Ectodermal cell (in vitro differentiated cells): ENCODE data around the gene ESR2.

Source experiments
- H3K27ac ChIP-seq: 2 replicates; pipeline ENCODE4 v1.7.0; 2013; ENCODE audit warnings: mild to moderate bottlenecking, low read depth, low read length; ENCODE audit not compliant: insufficient read depth, poor library complexity, severe bottlenecking
- H3K27me3 ChIP-seq: 2 replicates; pipeline ENCODE4 v1.7.0; 2013; ENCODE audit warnings: mild to moderate bottlenecking, low read length; ENCODE audit not compliant: insufficient read depth, control insufficient read depth, poor library complexity, severe bottlenecking
- H3K36me3 ChIP-seq: one replicate; pipeline ENCODE4 v1.7.0; 2013; ENCODE audit warnings: low read length; ENCODE audit not compliant: control insufficient read depth, insufficient read depth
- H3K4me1 ChIP-seq: one replicate; pipeline ENCODE4 v1.7.0; 2013; ENCODE audit warnings: low read length; ENCODE audit not compliant: control insufficient read depth, insufficient read depth
- H3K4me3 ChIP-seq: 2 replicates; pipeline ENCODE4 v1.7.0; 2013; ENCODE audit warnings: low read depth, low read length, control low read depth; ENCODE audit not compliant: insufficient read depth
- H3K9me3 ChIP-seq: 2 replicates; pipeline ENCODE4 v1.7.0; 2013; ENCODE audit warnings: mild to moderate bottlenecking, low read length, moderate library complexity; ENCODE audit not compliant: control insufficient read depth
- WGBS, 2 experiments: methylation state at CpG; one replicate each; pipeline ENCODE4 v1.1.7; 2013; ENCODE audit warnings: missing lambda C conversion rate in 2 of 2; 5-methylcytosine and 5-hydroxymethylcytosine counted together

Gene ESR2

DNA sequence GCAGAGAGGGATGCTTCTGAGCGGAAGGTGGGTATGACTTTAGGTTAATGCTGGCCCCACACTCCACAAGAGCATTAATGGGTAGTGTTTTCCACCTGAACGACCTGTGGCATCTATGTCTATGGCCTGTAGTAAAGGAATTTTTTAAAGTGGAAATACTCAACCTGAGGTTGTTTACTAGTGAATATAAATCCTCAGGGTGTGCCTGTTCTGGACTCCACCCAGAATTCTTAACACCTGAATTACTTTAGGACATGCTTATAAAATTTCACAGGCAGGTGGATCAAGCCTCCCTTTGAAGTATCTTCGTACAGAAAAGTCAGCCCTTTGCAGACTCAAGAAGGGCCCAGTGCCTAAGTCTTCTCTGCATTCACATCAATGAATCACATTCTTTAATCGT lies 196.1 kb downstream of the ESR2 start:
- no peaks in the 10 kb centered on the region for H3K4me1 ChIP-seq
- no peak overlapping the region for H3K4me3 ChIP-seq
- peaks cover 8% of the 10 kb centered on the region for H3K36me3 ChIP-seq
- WGBS, 2 experiments, result 96 to 97% methylated on average over 4 of the region's 4 CpGs
- H3K27ac ChIP-seq, result no peak overlapping the region
- no peaks in the 10 kb centered on the region for H3K9me3 ChIP-seq
- H3K27me3 ChIP-seq, result no peaks in the 10 kb centered on the region

- H3K4me1 ChIP-seq, result no peaks in the 10 kb centered on the region
- H3K36me3 ChIP-seq, result peaks cover 15% of the 10 kb centered on the region
- 91% methylated on average over 2 to 3 of the region's 3 CpGs for whole genome bisulfite sequencing, 2 experiments
These were observed 198.6 kb downstream of the ESR2 start for GRCh38 chr14:64095620-64096019.

DNA sequence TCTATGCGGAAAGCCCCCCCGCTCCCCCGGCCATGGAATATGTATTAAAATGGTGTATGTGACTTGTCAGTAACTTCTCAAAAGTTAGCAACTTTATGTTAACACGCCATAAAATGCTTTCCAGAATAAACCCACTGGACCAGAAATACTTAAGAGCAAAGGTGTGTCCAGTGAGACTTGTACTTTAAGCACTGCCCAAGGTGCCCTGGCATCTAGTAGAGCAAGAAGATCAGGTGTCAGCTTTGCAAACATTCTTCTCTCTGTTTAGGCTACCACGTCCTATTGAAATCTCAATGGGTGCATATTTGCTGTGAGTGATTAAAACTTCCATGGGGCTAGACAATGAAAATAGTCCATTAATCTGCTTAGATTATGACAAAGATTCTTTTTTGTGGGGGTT lies 201.2 kb downstream of the ESR2 start:
- Histone ChIP-seq H3K4me3 (no peak overlapping the region), H3K9me3 (no peaks in the 10 kb centered on the region), H3K27me3 (no peaks in the 10 kb centered on the region), H3K27ac (no peak overlapping the region), H3K4me1 (peaks cover 8% of the 10 kb centered on the region), H3K36me3 (peaks cover 11% of the 10 kb centered on the region)
- 77 to 97% methylated on average over 2 to 5 of the region's 5 CpGs for WGBS, 2 experiments

More at GRCh38 chr14:64095620-64096019, 198.6 kb downstream of the ESR2 start:
- Histone ChIP-seq H3K9me3 (no peaks in the 10 kb centered on the region), H3K4me3 (no peak overlapping the region), H3K27me3 (no peaks in the 10 kb centered on the region), H3K27ac (no peak overlapping the region)

GRCh38 chr14:64092338-64092737 lies 201.8 kb downstream of the ESR2 start:
- no peak overlapping the region for H3K4me3 ChIP-seq
- 90 to 95% methylated on average over 2 to 4 of the region's 4 CpGs for WGBS, 2 experiments
- peaks cover 8% of the 10 kb centered on the region for H3K4me1 ChIP-seq
- H3K27me3 ChIP-seq, result no peaks in the 10 kb centered on the region
- H3K9me3 ChIP-seq, result no peaks in the 10 kb centered on the region
- H3K36me3 ChIP-seq, result peaks cover 14% of the 10 kb centered on the region
- H3K27ac ChIP-seq, result no peak overlapping the region

GRCh38 chr14:64091217-64091616 lies 203.0 kb downstream of the ESR2 start:
- no peak overlapping the region for H3K27ac ChIP-seq
- H3K4me1 ChIP-seq, result peaks cover 8% of the 10 kb centered on the region
- no peak overlapping the region for H3K4me3 ChIP-seq
- WGBS, 2 experiments, result 87 to 100% methylated on average over 1 of the region's 1 CpG
- H3K36me3 ChIP-seq, result peaks cover 10% of the 10 kb centered on the region
- no peaks in the 10 kb centered on the region for H3K27me3 ChIP-seq
- no peaks in the 10 kb centered on the region for H3K9me3 ChIP-seq

DNA sequence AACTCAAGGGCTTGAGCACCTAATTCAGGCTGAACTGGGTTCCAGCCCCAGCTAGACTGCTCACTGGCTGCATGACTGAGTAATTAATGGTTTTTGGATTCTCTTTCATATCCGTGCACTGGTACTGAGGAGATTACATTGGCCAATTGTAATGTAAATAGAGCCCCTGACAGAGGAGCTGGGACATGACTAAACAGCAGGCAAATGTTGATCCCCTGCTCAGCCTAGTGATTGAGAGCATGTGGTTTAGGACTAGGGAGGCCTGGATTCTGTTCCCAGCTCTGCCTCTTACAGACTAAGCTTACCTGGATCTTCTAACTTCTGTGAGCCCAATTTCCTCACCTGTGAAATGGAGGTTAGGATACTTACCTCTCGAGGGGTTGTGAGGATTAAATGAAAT lies 204.3 kb downstream of the ESR2 start:
- 27 to 46% methylated on average over 2 of the region's 2 CpGs for WGBS, 2 experiments
- peaks cover 8% of the 10 kb centered on the region for H3K4me1 ChIP-seq
- H3K27me3 ChIP-seq, result no peaks in the 10 kb centered on the region
- no peaks in the 10 kb centered on the region for H3K9me3 ChIP-seq
- H3K36me3 ChIP-seq, result peaks cover 9% of the 10 kb centered on the region
- no peak overlapping the region for H3K4me3 ChIP-seq
- H3K27ac ChIP-seq, result no peak overlapping the region

DNA sequence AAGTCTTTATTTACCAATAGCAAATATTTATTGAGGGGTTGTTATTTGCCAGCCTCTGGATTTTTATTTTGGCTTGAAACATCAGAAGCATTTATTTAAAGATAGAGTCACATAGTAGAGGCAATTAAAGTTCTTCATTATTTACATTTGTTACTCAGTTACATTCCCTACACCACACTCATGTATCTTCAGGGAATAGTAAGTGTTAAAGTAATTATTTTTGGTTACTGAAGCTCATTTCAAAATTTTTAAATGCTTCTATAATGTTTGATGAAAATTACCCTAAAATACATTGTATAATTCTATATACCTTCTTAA lies 205.6 kb downstream of the ESR2 start:
- Histone ChIP-seq H3K27me3 (no peaks in the 10 kb centered on the region), H3K9me3 (no peaks in the 10 kb centered on the region), H3K27ac (no peak overlapping the region), H3K36me3 (peaks cover 9% of the 10 kb centered on the region), H3K4me1 (peaks cover 8% of the 10 kb centered on the region), H3K4me3 (no peak overlapping the region)

- Histone ChIP-seq H3K36me3 (peaks cover 13% of the 10 kb centered on the region), H3K4me3 (no peak overlapping the region), H3K27me3 (no peaks in the 10 kb centered on the region), H3K27ac (no peak overlapping the region), H3K4me1 (no peaks in the 10 kb centered on the region), H3K9me3 (no peaks in the 10 kb centered on the region)
- 94 to 96% methylated on average over 7 of the region's 7 CpGs for WGBS, 2 experiments
These were observed 211.3 kb downstream of the ESR2 start for GRCh38 chr14:64082837-64083236.

GRCh38 chr14:64081174-64081746 lies 212.9 kb downstream of the ESR2 start:
- H3K27me3 ChIP-seq, result no peaks in the 10 kb centered on the region
- H3K4me3 ChIP-seq, result no peak overlapping the region
- no peaks in the 10 kb centered on the region for H3K4me1 ChIP-seq
- no peaks in the 10 kb centered on the region for H3K9me3 ChIP-seq
- H3K27ac ChIP-seq, result no peak overlapping the region
- WGBS, 2 experiments, result 93% methylated on average over 3 of the region's 3 CpGs
- peaks cover 10% of the 10 kb centered on the region for H3K36me3 ChIP-seq

- Histone ChIP-seq H3K4me1 (no peaks in the 10 kb centered on the region), H3K27me3 (no peaks in the 10 kb centered on the region), H3K9me3 (no peaks in the 10 kb centered on the region), H3K36me3 (peaks cover 10% of the 10 kb centered on the region), H3K4me3 (no peak overlapping the region), H3K27ac (no peak overlapping the region)
- 95 to 99% methylated on average over 2 of the region's 2 CpGs for WGBS, 2 experiments
These were observed 213.7 kb downstream of the ESR2 start for GRCh38 chr14:64080452-64080851.

DNA sequence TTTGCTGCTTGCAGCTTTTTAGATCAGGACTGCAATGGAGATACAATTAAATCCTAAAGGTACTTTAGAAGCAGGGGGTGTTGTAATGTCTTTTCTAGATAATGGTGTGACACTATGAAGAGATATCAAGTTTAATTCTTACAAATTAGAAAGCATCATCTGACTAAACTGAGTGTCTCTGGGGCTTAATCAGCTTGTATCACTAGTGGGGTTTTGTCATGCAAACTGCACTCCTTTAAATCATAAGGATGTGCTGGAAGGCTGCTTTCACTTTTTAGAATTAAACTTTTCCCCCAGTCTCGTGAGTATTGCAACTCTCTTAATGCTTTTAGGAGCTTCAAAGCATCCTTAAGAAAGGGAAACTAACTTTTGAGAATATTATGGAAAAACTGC lies 218.6 kb downstream of the ESR2 start:
- Histone ChIP-seq H3K27me3 (no peaks in the 10 kb centered on the region), H3K4me3 (no peak overlapping the region), H3K36me3 (peaks cover 13% of the 10 kb centered on the region), H3K9me3 (no peaks in the 10 kb centered on the region), H3K27ac (no peak overlapping the region), H3K4me1 (no peaks in the 10 kb centered on the region)
- WGBS, 2 experiments, result 71 to 86% methylated on average over 1 of the region's 1 CpG
